GM12875 (cell line): ENCODE measurements around the gene MCRIP1.

Source experiments
- H3K4me3 ChIP-seq: one replicate; pipeline ENCODE4 v1.5.1; 2011; ENCODE audit warnings: low read depth, low read length, control low read depth
- TF ChIP-seq, protein P1 (sequence below): IDR thresholded peaks from 2 replicates; pipeline ENCODE4 v1.5.1; 2011; ENCODE audit warnings: low read depth, mild to moderate bottlenecking, control low read depth, inconsistent platforms, low read length, moderate library complexity, borderline replicate concordance; ENCODE audit not compliant: insufficient read depth

The MCRIP1 gene

DNA sequence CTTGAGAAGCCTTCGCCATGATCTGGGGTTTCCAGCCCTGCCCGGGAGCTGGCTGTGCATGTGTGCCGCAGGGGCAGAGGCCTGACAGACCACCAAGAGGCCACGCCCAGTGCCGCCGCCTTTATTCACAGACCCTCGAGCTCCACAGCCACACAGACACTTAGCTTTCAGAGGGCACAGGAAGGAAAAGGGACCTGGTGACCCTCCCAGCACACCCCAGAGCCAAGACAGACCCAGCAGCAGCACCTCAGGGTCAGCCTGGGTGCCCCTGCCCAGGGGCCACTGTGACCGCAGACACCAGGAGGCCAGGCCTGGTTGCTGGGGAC, 10.8 kb downstream of the MCRIP1 start:
- no peak overlapping the region for H3K4me3 ChIP-seq
- TF ChIP-seq, protein P1, sequence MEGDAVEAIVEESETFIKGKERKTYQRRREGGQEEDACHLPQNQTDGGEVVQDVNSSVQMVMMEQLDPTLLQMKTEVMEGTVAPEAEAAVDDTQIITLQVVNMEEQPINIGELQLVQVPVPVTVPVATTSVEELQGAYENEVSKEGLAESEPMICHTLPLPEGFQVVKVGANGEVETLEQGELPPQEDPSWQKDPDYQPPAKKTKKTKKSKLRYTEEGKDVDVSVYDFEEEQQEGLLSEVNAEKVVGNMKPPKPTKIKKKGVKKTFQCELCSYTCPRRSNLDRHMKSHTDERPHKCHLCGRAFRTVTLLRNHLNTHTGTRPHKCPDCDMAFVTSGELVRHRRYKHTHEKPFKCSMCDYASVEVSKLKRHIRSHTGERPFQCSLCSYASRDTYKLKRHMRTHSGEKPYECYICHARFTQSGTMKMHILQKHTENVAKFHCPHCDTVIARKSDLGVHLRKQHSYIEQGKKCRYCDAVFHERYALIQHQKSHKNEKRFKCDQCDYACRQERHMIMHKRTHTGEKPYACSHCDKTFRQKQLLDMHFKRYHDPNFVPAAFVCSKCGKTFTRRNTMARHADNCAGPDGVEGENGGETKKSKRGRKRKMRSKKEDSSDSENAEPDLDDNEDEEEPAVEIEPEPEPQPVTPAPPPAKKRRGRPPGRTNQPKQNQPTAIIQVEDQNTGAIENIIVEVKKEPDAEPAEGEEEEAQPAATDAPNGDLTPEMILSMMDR, result no peak

DNA sequence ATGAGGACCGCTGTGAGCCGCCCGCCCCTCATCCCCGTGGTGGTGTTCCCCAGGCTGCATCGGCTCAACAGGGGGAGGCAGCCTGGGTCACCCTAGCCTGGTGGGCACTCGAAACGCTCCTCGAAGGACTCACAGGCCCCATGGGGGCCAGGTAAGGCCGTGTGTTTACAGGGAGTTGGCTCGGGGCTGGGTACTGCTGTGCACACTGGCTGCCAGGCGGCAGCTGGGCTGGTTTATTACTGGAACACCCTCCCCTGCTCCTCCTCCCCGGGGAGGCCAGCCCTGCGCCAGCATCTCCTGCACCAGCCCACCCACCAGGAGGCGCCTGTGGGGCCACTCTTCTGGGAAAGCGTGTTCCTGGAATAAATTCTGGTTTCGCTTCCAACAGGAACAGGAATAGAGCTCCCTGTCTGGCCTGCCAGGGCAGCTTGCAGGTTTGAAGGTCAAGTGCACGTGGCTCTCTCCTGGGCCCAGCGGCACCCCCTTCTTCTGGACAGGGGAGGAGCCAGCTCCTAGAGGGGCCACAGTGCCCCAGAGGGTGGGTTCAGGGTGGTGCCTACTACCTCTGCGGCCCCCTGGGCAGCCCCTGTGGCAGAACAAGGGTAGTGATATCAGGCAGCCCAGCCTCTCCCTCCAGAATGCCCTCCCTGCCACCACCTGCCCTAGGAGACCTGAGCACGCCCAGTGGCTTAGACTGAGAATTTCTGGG, 11.3 kb downstream of the MCRIP1 start:
- TF ChIP-seq, protein P1, result no peak
- no peak overlapping the region for H3K4me3 ChIP-seq

DNA sequence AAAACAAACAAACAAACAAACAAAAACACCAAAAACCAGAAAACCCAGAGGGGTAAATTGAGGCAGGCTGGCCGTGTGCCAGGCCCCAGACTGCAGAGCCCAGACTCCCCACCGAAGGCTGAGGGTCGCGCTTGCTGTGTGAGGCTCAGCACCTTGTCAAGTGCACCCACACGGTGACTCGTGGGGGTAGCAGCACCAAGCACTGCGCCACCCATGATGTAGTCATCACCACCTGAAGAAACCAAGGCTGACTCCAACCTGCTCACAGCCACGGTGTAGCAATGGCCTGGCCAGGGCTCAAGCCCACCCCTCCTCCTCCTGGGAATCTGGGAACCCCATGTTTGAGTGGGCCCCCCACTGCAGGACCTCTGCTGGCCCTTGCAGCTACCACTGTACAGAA, 11.9 kb downstream of the MCRIP1 start:
- TF ChIP-seq, protein P1, result no peak
- no peak overlapping the region for H3K4me3 ChIP-seq

DNA sequence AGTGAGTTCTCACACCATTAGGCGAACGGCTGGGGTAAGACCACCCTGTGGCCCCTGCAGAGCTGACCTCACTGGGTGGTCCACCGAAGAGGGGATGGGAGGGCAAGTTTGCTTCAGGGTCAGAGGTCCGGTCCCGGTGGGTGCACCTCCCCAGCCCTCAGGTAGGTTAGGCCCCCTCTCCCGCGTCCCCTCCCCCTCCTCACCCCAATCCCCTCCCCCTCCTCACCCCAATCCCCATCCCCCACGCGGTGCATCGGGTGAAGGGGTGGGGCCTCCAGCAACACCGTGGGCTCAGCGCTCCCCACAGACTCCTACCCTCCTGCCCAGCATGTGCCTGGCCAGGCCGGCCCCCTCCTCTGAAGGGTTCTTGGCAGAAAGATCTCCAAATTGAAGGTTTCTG, 13.4 kb downstream of the MCRIP1 start:
- H3K4me3 ChIP-seq, result no peak overlapping the region
- TF ChIP-seq, protein P1, result no peak

DNA sequence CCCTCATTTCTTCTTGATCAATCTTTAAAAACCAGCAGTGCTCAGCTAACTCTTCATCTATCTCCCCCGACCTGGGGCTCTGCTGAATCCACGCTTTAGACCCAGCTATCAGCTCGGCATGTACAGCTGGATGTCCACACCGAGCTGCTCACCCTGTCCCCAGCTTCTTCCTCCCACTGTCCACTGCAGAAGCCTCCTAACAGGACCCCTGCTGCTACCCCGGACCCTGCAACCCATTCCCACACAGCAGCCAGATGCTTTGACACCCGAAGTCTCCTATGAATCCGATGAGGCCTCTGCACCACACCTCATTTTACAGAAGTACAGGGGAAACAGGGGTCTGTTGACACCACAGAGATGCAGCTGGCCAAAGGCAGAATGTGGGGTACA, 15.3 kb downstream of the MCRIP1 start:
- TF ChIP-seq, protein P1, result no peak
- no peak overlapping the region for H3K4me3 ChIP-seq

DNA sequence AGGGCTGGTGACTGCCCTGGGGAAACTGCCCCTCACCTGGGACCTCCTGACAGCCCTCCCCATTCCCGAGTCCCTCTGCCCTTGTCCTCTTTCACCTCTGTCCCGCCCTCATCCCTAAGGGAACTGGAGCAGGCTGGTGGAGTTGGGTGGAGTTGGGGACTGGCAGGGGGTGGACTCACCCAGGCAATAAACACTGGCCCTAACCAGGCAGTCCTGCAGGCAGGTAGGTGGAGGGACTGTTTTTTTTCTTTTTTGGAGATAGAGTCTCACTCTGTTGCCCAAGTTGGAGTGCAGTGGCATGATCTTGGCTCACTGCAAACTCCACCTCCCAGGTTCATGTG, 17.5 kb downstream of the MCRIP1 start:
- TF ChIP-seq, protein P1, result no peak
- no peak overlapping the region for H3K4me3 ChIP-seq

DNA sequence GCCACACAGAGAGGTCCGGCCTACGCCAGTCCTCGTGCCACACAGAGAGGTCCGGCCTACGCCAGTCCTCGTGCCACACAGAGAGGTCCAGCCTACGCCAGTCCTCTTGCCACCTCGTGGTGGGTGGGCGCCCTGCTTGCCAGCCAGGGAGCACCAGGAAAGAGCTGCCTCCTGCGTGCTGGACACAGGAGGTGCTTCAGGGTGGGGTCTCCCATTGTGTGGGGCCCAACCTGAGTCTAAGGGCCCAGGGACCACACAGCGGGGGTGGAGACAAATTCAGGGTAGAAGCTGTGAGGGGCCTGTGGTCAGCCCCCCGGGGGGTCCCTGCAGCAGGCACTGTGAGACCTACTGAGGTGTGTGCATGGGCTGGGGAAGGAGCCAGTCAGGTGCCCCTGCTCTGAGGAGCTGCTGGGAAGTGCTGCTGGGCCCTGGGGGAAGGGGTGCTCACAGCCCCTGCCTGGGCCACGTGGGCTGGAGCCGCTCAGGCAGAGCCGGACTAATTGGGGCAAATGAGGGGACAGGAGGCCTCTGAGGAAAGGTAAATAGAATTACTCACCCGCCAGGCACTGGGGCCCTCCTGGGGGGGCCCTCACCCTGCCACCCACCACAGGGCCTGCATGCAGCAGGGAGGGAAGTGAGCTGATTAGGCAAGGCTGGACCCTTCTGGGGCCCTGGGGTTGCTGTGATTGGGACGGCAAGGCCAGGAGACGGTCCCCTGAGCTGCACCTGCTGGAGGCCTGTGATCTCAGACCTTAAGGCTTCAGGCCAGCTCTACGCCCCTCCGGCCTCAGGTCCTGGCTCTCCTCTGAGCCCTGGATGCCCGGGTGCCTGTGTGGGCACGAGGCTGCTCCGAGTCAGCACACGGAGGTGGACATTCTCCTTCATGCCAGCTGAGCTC, 18.1 kb downstream of the MCRIP1 start:
- H3K4me3 ChIP-seq, result no peak overlapping the region
- TF ChIP-seq, protein P1, result no peak
